ENCODE data around the gene ZAR1L. TPM values are rescaled to one million over a fixed set of nuclear protein-coding genes. Genes with fewer than 3 reads are reported as not detected.

Gene ZAR1L
- total and polyA plus RNA-seq, 9 of the 15 experiments (the other 6 are each of a cell fraction or from before 2014, with no cell fraction given) = not detected

GRCh38 chr13:32261567-32261966 lies 53.6 kb downstream of the ZAR1L start:
- Histone ChIP-seq H3K9ac (ENCODE audit: insufficient read depth in 1 of 2, low read depth in 2 of 2, low read length in 2 of 2) (no peak overlapping the region), H3K79me2 (ENCODE audit: control insufficient read depth, insufficient read depth, low read length) (no peaks in the 10 kb centered on the region), H3K27me3 (ENCODE audit: control insufficient read depth in 2 of 2, insufficient read depth in 2 of 2, low read length in 2 of 2) (no peaks in the 10 kb centered on the region), H3K4me1 (replicated peaks in 1 of 2; ENCODE audit: control insufficient read depth in 2 of 2, insufficient read depth in 2 of 2, low read length in 2 of 2) (peaks cover 0 to 4% of the 10 kb centered on the region in 2 experiments; a peak in 4 of 5 replicates), H3K4me2 (ENCODE audit: insufficient read depth, low read length) (peak overlapping the region; percentile 7; the same call in 1 of the 2 replicates), H4K20me1 (replicated peaks; ENCODE audit: control insufficient read depth, insufficient read depth, low read length) (no peaks in the 10 kb centered on the region), H3K4me3 (no peak overlapping the region), H3K9me1 (ENCODE audit: control insufficient read depth, insufficient read depth, low read length) (no peaks in the 10 kb centered on the region), H3K9me3 (replicated peaks; ENCODE audit: control insufficient read depth, insufficient read depth, low read depth, low read length) (no peaks in the 10 kb centered on the region), H3K27ac (ENCODE audit: extremely low read depth, low read depth, low read length) (no peak overlapping the region), H3K36me3 (ENCODE audit: control insufficient read depth, insufficient read depth, low read length) (no peaks in the 10 kb centered on the region), H2AFZ (ENCODE audit: low read depth, low read length) (0 out of 2 replicates have a peak overlapping the region, but pooled peaks have one; percentile 14)
- POLR2A ChIA-PET = no interaction called here
- intact Hi-C loops (cut with micrococcal nuclease) = no loop called here
- FAIRE-seq (peak; percentile 87), DNase-seq (ENCODE audit: extremely low read depth in 1 of 4, low spot score in 3 of 4) (peak; percentile 21 to 87 (median 50)), ATAC-seq (peak; percentile 98)
- 0% methylated on average over 9 of the region's 9 CpGs for WGBS (ENCODE audit: insufficient coverage, low coverage, missing lambda C conversion rate)
- CTCF ChIA-PET (ENCODE audit: low intra/inter-chr PET ratio) = no interaction called here
- BruUV-seq (replicated peaks) = no TSS peak
- in situ Hi-C loops (cut with MboI) = no loop called here
- TF ChIP-seq LEF1 (IDR thresholded peaks at IDR 0.05) (no peak), OTX1 (CRISPR knock-in tag; IDR thresholded peaks at IDR 0.05) (no peak), KLF1 (tag; IDR thresholded peaks at IDR 0.05) (no peak), EZH2 (IDR thresholded peaks at IDR 0.05; ENCODE audit: borderline replicate concordance, low read depth, low read length) (no peak), CHCHD3 (CRISPR knock-in tag; IDR thresholded peaks at IDR 0.05) (no peak), FOSL1 (tag; conservative IDR thresholded peaks at IDR 0.05) (peak; percentile 87), TAF15 (IDR thresholded peaks at IDR 0.05; ENCODE audit: low read depth, low read length) (no peak), ZSCAN29 (IDR thresholded peaks at IDR 0.05) (0 out of 2 replicates have a peak, but pooled peaks have one; percentile 46), E2F1 (CRISPR knock-in tag; IDR thresholded peaks at IDR 0.05) (no peak), SETDB1 (IDR thresholded peaks at IDR 0.05; ENCODE audit: low read length) (no peak), ARID1B (IDR thresholded peaks at IDR 0.05) (peak; percentile 87), POLR2G (IDR thresholded peaks at IDR 0.05; ENCODE audit: low read depth, low read length) (no peak), NRF1 (conservative IDR thresholded peaks at IDR 0.05 in 1 of 2, IDR thresholded peaks at IDR 0.05 in 1 of 2) (peak; percentile 72 to 73), ATF3 (IDR thresholded peaks at IDR 0.05) (peak; percentile 66), ATF3 (CRISPR knock-in tag; conservative IDR thresholded peaks at IDR 0.05) (no peak), ZFP36 (IDR thresholded peaks at IDR 0.05; ENCODE audit: low read depth, low read length, partially characterized antibody) (peak; percentile 38), MCM3 (IDR thresholded peaks at IDR 0.05) (no peak), ZNF124 (CRISPR knock-in tag; IDR thresholded peaks at IDR 0.05) (no peak)
- TF ChIP-seq, protein P1, sequence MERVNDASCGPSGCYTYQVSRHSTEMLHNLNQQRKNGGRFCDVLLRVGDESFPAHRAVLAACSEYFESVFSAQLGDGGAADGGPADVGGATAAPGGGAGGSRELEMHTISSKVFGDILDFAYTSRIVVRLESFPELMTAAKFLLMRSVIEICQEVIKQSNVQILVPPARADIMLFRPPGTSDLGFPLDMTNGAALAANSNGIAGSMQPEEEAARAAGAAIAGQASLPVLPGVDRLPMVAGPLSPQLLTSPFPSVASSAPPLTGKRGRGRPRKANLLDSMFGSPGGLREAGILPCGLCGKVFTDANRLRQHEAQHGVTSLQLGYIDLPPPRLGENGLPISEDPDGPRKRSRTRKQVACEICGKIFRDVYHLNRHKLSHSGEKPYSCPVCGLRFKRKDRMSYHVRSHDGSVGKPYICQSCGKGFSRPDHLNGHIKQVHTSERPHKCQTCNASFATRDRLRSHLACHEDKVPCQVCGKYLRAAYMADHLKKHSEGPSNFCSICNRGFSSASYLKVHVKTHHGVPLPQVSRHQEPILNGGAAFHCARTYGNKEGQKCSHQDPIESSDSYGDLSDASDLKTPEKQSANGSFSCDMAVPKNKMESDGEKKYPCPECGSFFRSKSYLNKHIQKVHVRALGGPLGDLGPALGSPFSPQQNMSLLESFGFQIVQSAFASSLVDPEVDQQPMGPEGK (CRISPR knock-in tag; IDR thresholded peaks at IDR 0.05; ENCODE audit: borderline replicate concordance) = no peak
- TF ChIP-seq, protein P2, sequence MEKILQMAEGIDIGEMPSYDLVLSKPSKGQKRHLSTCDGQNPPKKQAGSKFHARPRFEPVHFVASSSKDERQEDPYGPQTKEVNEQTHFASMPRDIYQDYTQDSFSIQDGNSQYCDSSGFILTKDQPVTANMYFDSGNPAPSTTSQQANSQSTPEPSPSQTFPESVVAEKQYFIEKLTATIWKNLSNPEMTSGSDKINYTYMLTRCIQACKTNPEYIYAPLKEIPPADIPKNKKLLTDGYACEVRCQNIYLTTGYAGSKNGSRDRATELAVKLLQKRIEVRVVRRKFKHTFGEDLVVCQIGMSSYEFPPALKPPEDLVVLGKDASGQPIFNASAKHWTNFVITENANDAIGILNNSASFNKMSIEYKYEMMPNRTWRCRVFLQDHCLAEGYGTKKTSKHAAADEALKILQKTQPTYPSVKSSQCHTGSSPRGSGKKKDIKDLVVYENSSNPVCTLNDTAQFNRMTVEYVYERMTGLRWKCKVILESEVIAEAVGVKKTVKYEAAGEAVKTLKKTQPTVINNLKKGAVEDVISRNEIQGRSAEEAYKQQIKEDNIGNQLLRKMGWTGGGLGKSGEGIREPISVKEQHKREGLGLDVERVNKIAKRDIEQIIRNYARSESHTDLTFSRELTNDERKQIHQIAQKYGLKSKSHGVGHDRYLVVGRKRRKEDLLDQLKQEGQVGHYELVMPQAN (IDR thresholded peaks at IDR 0.05; ENCODE audit: borderline replicate concordance) = no peak

Data from K562 (cell line).